GM19239 (cell line): ENCODE measurements around the gene SLC25A5.
"Not testable (repeated sequence)": the region's sequence is repeated elsewhere in the genome, so short reads cannot be mapped to it uniquely, and the experiment has no call there.

Source experiments
- DNase-seq: peaks from one replicate; pipeline ENCODE4 v3.0.0; 2011; ENCODE audit warnings: low spot score; ENCODE audit not compliant: insufficient read length
- FAIRE-seq: peaks from 2 replicates; lab custom pipeline; 2011; peaks lifted over from hg19 to GRCh38; lab: Jason Lieb, UNC

The SLC25A5 gene

GRCh38 chrX:119467842-119468550 lies at the start of gene SLC25A5:
SLC25A5 (plus strand) TSS chrX:119468444; CDS start chrX:119468516, 72 bp downstream.
- DNase-seq (peak; percentile 62), FAIRE-seq (no peak)

DNA sequence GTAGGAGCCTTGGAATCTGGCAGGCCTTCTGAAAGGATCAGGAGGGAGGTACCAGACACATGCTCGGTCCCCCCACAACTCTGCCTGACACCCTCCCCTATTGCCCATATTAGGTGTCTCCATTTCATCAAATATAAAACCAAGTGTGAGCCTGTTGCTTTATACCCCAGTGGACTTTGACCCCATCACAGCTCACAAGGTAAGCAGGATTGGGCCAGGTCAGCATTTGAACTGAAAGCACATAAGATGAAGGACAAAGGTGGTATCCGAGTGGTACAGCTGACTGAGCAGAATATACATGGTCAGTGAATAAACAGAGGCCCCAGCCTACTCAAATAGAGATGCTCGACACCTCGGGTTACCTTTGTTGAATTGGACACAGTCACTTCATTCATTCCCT lies 49.1 kb upstream of the SLC25A5 start:
- no peak for FAIRE-seq

DNA sequence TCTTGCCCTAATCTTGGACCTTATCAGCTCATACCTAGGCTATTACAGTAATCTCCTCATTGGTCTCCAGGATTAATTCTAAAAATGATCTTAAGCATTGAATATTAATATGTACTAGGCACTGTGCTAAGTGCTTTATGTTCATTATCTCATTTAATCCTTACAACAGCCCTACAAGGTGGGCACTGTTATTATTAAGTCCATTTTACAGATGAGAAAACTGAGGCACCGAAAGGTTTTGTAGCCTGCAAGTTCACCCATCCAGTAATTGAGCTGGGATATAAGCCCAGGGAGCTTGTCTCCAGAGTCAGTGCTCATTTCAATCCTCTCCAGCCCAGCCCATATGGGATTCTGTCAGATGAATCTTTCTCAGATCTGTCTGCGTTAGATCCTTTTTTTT lies 48.3 kb upstream of the SLC25A5 start:
- no peak for FAIRE-seq
- no peak for DNase-seq

More for the DNA sequence above, 49.1 kb upstream of the SLC25A5 start:
- no peak for DNase-seq

DNA sequence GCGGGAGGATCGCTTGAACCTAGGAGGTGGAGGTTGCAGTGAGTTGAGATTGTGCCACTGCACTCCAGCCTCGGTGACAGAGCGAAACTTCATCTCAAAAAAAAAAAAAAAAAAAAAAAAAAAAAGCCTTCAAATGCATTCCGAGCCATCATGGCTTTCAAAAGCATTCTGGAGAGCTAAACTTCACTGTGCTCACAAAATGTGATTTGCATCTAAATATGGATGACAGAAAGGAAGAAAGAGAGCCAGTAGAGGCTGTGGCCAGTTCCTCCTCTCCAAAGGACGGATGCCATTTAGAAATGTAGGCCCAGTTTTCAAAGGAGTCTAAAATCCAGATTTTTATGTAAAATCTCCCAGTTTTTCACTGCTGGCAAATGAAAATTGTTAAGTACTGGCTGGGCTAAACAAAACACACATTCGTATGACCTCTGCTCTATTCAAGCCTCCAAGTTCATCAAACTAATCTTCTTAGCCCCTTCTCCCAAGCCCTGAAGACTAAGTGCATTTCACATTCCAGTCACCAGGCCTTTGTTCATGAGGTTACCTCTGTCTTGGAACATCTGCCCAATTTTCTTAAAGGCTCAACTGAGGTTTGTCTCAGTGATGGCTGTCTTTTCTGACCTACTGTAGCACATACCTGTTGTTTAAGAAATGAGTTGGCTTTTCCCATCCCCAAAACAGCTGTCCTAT lies 47.1 kb upstream of the SLC25A5 start:
- FAIRE-seq (no peak), DNase-seq (no peak)

DNA sequence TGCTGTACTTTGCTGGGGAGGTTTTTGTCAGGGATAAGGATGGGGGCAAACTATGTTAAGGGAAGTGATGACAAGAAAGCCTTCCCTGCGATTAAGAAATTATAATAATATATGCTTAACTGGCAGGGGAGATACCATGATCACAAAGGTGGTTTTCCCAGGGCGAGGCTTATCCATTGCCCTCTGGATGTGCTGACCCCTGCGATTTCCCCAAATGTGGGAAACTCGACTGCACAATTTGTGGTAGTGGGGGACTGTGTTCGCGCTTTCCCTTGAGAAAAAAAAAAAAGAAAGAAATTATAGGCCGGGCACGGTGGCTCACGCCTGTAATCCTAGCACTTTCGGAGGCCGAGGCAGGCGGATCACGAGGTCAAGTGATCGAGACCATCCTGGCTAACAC lies 44.6 kb upstream of the SLC25A5 start:
- no peak for FAIRE-seq
- DNase-seq, result no peak

DNA sequence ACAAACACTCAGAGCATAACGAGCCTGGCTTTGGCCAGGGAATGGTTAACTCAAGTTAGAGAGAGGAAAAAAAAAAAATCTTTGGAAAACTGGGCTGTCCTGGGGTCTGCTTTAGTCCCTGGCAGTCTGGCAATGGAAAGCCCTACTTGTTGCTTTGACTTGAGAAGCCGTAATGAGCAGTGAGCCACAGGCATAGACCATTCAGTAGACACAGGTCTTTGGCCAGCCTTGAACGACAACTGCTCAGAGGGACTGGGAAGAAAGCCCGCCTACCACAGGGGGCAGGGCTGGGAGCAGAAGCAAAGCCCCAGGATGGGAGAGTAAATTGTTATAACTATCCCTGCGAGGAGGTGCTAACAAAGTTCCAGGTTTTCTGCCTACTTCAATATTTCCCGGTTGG lies 43.2 kb upstream of the SLC25A5 start:
- no peak for DNase-seq
- no peak for FAIRE-seq

DNA sequence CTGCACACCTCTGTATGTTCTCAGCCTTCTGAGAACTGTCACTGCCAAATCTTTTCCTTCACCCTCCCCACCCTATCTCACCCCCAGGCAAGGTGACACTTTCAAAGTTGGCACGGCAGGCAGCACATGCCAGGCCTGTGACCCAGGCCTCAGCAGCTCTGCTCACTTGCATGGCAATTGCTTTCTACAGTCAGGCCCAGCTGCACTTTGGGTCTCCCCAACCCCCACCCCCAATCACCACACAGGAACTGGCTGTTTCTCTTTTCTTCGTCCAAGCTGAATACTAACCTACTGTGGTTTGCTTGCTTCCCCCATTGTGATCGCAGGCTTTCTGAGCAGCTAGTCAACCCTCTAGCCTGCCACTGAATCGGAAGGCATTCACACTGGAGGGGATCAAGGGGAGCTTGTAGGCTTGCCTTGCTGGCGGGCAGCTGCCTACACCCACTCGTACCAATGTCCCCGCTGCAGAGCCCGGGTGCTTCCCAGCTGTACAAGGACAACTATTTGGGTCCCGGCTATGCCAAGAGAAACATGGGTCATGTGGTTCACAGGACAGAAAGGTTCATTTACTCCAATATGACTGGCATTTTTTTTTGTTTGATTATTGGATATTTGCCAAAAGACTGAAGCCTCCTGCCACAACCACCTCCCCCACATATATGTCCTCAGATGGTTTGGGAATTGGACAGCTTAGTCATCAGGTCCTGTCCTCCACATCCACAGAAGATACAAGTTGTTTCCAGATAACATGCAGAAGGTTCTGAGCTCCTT lies 41.0 kb upstream of the SLC25A5 start:
- DNase-seq (peak; percentile 25), FAIRE-seq (peak; percentile 91)

DNA sequence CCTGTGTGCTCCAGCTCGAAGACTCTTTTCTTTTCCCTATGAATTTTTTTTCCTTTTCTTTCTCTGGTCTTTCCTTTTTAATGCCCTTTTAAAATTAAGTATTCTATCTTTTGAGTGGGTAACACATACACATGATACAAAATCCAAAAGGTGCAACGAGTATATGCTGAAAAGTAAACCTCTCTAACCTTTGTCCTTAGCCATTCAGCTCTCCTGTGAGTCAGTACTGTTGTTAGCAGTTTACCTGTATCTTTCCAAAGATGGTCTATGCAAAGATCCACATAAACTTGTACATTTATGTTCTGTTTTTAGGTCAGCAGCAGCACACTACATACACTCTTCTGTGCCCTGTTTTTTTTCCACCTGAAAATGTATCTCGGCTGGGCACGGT lies 40.5 kb upstream of the SLC25A5 start:
- FAIRE-seq, result no peak
- DNase-seq, result no peak

- DNase-seq (no peak), FAIRE-seq (no peak)
These were observed 38.8 kb upstream of the SLC25A5 start for GRCh38 chrX:119429471-119429870.

- not testable (repeated sequence) for DNase-seq, FAIRE-seq
These were observed 26.9 kb upstream of the SLC25A5 start for GRCh38 chrX:119441295-119441694.

DNA sequence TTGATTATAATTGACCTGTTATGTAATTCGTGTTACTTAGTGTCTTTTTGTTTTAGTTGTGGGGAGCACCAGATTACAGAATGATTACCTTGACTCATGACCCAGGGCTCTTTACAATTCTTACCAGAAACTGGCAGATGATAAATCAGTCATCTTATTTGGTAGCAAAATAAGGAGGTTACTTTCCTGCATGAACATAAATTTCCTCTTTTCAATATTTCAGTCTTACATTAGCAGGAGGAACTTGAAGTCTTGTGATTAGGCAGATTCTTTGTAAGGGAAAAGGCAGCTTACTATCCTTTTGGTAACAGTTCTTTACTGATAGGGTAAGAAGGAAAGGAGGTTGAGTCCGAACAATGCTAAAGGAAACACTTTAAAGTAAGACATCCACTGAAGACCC lies 26.0 kb upstream of the SLC25A5 start:
- FAIRE-seq (no peak), DNase-seq (no peak)

- DNase-seq (no peak), FAIRE-seq (no peak)
These were observed 15.0 kb upstream of the SLC25A5 start for GRCh38 chrX:119453202-119453601.

DNA sequence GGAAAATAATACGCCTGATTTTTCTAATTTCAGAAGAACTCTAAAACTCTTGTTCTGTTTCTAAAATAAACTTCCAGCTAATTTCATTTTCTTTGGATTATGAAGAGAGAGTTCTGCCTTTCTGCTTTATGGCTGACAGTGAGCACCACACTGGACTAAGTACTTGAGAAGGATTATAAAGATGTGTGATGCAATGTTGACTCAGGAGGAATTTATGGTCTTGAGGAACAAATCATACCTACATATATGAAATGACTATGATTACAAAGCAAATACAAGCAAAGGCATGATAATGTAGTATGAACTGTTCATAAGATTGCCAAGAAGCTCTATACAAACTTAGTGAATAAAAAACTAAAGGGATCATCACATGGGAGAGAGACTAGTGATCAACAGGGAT lies 13.0 kb upstream of the SLC25A5 start:
- DNase-seq, result no peak
- peak; percentile 21 for FAIRE-seq

GRCh38 chrX:119459181-119459580 lies 9.1 kb upstream of the SLC25A5 start:
- FAIRE-seq, result no peak
- DNase-seq, result no peak

DNA sequence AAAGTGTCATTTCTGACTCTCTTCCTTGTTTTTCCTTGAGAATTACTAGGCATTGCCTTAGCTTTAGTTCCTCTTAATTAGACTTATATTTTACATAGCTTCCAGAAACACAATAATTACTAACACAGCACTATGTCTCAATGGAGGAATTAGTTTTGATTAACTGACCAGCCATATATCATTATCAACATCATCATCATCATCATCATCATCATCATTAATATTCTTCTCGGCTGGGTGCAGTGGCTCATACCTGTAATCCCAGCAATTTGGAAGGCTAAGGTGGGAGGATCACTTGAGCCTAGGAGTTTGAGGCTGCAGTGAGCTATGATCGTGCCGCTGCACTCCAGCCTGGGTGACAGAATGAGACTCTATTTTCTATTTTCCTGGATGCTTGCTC lies 2.7 kb upstream of the SLC25A5 start:
- FAIRE-seq, result no peak

GRCh38 chrX:119466970-119467369 lies 1.3 kb upstream of the SLC25A5 start:
- DNase-seq (no peak), FAIRE-seq (no peak)

More for the DNA sequence above, 2.7 kb upstream of the SLC25A5 start:
- no peak for DNase-seq

GRCh38 chrX:119467433-119467832 lies 811 bp upstream of the SLC25A5 start:
- FAIRE-seq (no peak), DNase-seq (no peak)

DNA sequence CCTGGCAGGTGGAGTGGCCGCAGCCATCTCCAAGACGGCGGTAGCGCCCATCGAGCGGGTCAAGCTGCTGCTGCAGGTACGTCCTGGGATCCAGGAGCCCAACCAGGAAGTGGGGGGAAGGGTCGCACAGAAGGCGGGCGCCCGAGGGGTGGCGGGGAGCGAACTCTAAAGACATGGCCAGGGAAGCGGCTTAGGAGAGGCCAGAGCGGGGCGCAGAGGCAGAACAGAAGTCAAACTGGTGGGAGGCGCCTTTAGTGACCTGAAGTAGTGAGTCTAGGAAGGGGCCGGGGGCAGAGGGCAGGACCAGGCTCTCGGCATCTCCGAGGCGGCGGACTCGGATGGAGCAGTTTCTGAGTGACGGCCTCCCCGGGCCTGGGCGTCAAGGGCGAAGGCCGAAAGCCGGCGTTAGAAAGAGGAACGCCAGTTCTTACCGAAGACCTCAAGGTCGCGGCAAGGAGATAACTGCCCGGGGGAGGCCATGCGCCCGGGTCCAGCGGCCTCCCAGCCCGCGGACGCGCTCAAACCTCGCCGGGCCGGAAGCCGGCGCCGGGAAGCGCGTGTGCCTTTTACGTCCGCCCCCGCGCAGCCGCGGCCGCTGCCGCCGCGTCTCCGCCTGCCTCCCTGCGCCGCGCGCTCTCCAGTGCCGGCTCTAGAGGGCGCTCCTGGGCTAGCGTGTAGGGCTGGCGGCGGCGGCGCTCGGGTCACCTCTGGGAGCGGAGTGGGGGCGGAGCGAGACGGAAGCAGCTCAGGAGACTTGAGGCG lies 488 bp downstream of the SLC25A5 start:
- DNase-seq (peak; percentile 32), FAIRE-seq (peak; percentile 21)

DNA sequence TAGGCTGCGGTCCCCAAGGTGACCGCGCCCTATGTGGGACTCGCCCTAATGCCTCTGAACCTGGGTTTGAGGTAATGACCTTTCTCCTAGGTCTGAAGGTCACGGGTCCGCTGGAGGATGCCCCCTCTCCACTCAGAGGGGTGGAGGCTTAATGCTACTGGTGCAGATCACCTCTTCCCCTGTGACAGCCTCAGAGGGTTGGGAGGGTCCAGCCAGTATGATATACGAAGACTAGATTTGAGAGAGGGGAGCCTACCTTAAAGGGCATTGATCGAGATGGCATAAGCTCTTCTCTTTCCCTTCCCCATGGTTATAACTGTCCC lies 1.0 kb downstream of the SLC25A5 start:
- no peak for DNase-seq
- FAIRE-seq, result no peak

GRCh38 chrX:119474615-119475388 lies 6.6 kb downstream of the SLC25A5 start:
- DNase-seq (no peak), FAIRE-seq (no peak)
